Sigmoid colon (tissue), 7 donors: ENCODE results near the gene RALGAPB. TPM values are rescaled to one million over a fixed set of nuclear protein-coding genes. Genes with fewer than 3 reads are reported as not detected.

Experiments used
- DNase-seq: peaks from one replicate; pipeline ENCODE4 v3.0.0-alpha.2; 2019
- H3K27ac ChIP-seq, 4 donors: fragments of 200-600 bp; sonication (generic); one replicate each; pipeline ENCODE4 v1.5.1; 2016 to 2019; ENCODE audit warnings: mild to moderate bottlenecking in 1 of 4
- H3K27me3 ChIP-seq, 3 donors: fragments of 200-600 bp; sonication (generic); one replicate each; pipeline ENCODE4 v1.5.1; 2019; ENCODE audit warnings: mild to moderate bottlenecking in 1 of 3
- H3K36me3 ChIP-seq, 4 donors: fragments of 200-600 bp; sonication (generic); one replicate each; pipeline ENCODE4 v1.5.1; 2016 to 2019
- H3K4me1 ChIP-seq, 4 donors: fragments of 200-600 bp; sonication (generic); one replicate each; pipeline ENCODE4 v1.5.1; 2017 to 2019
- H3K4me3 ChIP-seq, 4 donors: fragments of 200-600 bp; sonication (generic); one replicate each; pipeline ENCODE4 v1.5.1; 2017 to 2019; ENCODE audit warnings: mild to moderate bottlenecking in 2 of 4, moderate library complexity in 1 of 4
- H3K9me3 ChIP-seq, 4 donors: fragments of 200-600 bp in 3 of 4; sonication (generic) in 3 of 4; one replicate each; pipeline versions ENCODE4 v1.5.1 to v1.6.1; 2013 to 2019
- CTCF ChIP-seq, 4 experiments: fragments of 450-650 bp in 3 of 4; fragments of 200-600 bp in 1 of 4; IDR thresholded peaks; one replicate each; pipeline ENCODE4 v1.5.1; 2016 to 2019; ENCODE audit warnings: antibody characterized with exemption in 4 of 4, mild to moderate bottlenecking in 3 of 4, moderate library complexity in 2 of 4
- EP300 ChIP-seq, 4 donors: sonication (generic); formaldehyde crosslinking; IDR thresholded peaks; one replicate each; pipeline ENCODE4 v1.6.1; 2017; ENCODE audit warnings: antibody characterized with exemption in 4 of 4
- POLR2A ChIP-seq, 2 donors: fragments of 450-650 bp; IDR thresholded peaks; one replicate each; pipeline ENCODE4 v1.6.1; 2016; ENCODE audit warnings: antibody characterized with exemption in 2 of 2, mild to moderate bottlenecking in 2 of 2, moderate library complexity in 2 of 2
- POLR2AphosphoS5 ChIP-seq, 4 donors: sonication (generic); formaldehyde crosslinking; IDR thresholded peaks; one replicate each; pipeline ENCODE4 v1.6.1; 2017; ENCODE audit warnings: antibody characterized with exemption in 4 of 4
- WGBS, 2 donors: extraction: QIAGEN DNeasy Blood & Tissue Kit; methylation state at CpG; one replicate each; pipeline ENCODE4 v1.1.7; 2013; 5-methylcytosine and 5-hydroxymethylcytosine counted together
- intact Hi-C: fragments of 100-400 bp; cut with DNase I; formaldehyde crosslinking; loops from one replicate; pipeline ENCODE4 v1.15.1; 2023
- polyA plus RNA-seq, 3 donors: library from polyadenylated mRNA; stranded (reverse); fragments of 200-250 nt; gene quantifications; one replicate each; pipeline ENCODE4 v1.2.3, GENCODE V29; 2013
- total RNA-seq, 4 donors: library from RNA; depleted of rRNA; stranded (reverse); fragments of >200 nt; gene quantifications; one replicate each; pipeline ENCODE4 v1.1.0, GENCODE V29; 2016
- donor health status: healthy with polysubstance abuse.
- donor health status: Bipolar disorder and iron deficiency.
- donor health status: healthy.

The RALGAPB gene
- total and polyA plus RNA-seq, 7 donors = 7.2 to 37.9 (median 29.3) TPM

GRCh38 chr20:38558596-38559360, 86.1 kb downstream of the RALGAPB start:
- no peaks in the 10 kb centered on the region for H3K27me3 ChIP-seq
- H3K27ac ChIP-seq = no peak overlapping the region
- intact Hi-C loops = no loop called here
- no peaks in the 10 kb centered on the region for H3K9me3 ChIP-seq
- H3K4me3 ChIP-seq = no peak overlapping the region
- no peak for TF ChIP-seq CTCF (IDR thresholded peaks at IDR 0.05)
- TF ChIP-seq EP300 (IDR thresholded peaks at IDR 0.05) = no peak
- TF ChIP-seq POLR2AphosphoS5 (IDR thresholded peaks at IDR 0.05) = no peak
- no peak for TF ChIP-seq POLR2A (IDR thresholded peaks at IDR 0.05)
- H3K4me1 ChIP-seq = no peaks in the 10 kb centered on the region
- DNase-seq = no peak
- peaks cover 6 to 99% (median 28%) of the 10 kb centered on the region in 4 donors for H3K36me3 ChIP-seq
- WGBS, 2 donors = 96 to 98% methylated on average over 3 of the region's 3 CpGs

DNA sequence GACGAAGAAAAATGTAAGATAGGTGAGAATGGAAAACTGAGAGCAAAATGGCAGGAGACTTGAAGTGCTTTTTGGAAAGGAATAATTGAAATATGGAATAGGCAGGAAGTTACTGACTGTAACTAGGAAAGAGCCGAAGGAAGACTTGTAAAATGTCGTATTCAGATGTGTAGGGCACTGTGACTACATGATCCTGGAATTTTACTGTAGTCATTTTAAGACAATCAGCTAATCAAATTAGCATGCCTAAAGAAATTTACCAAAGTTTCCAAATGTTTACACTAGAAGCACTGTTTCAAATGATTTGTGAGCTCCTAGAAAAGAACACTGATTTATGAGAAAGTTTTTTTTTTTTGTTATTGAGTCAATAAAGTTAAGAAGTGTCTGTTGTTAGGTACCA, 87.1 kb downstream of the RALGAPB start:
- Histone ChIP-seq H3K27ac (no peak overlapping the region), H3K9me3 (no peaks in the 10 kb centered on the region), H3K4me1 (no peaks in the 10 kb centered on the region), H3K4me3 (no peak overlapping the region), H3K27me3 (no peaks in the 10 kb centered on the region), H3K36me3 (peaks cover 1 to 98% (median 23%) of the 10 kb centered on the region in 4 donors)
- 94 to 97% methylated on average over 3 of the region's 3 CpGs for WGBS, 2 donors
- DNase-seq = no peak
- no peak for TF ChIP-seq CTCF (IDR thresholded peaks at IDR 0.05)
- no peak for TF ChIP-seq POLR2AphosphoS5 (IDR thresholded peaks at IDR 0.05)
- no peak for TF ChIP-seq POLR2A (IDR thresholded peaks at IDR 0.05)
- no peak for TF ChIP-seq EP300 (IDR thresholded peaks at IDR 0.05)
- intact Hi-C loops = no loop called here

DNA sequence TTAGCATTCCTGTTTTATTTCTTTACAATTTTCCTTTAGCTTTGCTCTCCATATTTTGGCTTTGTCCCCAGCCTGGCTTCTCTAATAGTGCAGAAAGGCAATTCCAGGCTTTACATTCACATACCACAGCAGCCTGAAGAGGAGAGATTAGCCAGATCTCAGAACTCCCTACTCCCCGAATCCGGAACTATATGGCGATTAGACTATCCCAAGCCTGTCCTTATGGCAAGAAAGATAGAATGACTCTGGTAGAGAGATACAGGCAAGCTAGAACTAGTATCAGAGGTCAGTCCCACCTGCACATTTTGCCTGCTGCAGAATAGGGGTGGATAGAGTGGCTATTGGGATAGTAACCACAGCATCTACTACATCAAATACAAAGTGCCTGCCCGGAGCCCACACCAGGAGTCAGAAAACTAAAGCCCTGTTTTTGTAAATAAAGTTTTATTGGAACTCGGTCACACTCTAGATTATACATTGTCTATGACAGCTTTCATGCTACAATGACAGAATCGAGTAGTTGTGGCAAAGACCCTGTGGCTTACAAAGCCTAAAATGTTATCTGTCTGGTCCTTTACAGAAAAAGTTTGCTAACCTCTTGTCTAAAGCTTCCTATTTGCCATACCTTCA, 91.3 kb downstream of the RALGAPB start:
- intact Hi-C loops = no loop called here
- Histone ChIP-seq H3K27me3 (no peaks in the 10 kb centered on the region), H3K9me3 (no peaks in the 10 kb centered on the region), H3K27ac (no peak overlapping the region), H3K4me3 (no peak overlapping the region), H3K4me1 (no peaks in the 10 kb centered on the region), H3K36me3 (peaks cover 5 to 92% (median 19%) of the 10 kb centered on the region in 4 donors)
- TF ChIP-seq CTCF (IDR thresholded peaks at IDR 0.05) (no peak), POLR2A (IDR thresholded peaks at IDR 0.05) (no peak), POLR2AphosphoS5 (IDR thresholded peaks at IDR 0.05) (no peak), EP300 (IDR thresholded peaks at IDR 0.05) (no peak)
- no peak for DNase-seq
- 96 to 97% methylated on average over 6 of the region's 6 CpGs for WGBS, 2 donors

- DNase-seq = no peak
- Histone ChIP-seq H3K4me1 (no peaks in the 10 kb centered on the region), H3K36me3 (peaks cover 5 to 92% (median 12%) of the 10 kb centered on the region in 4 donors), H3K9me3 (no peaks in the 10 kb centered on the region), H3K27ac (no peak overlapping the region), H3K4me3 (no peak overlapping the region), H3K27me3 (no peaks in the 10 kb centered on the region)
- no peak for TF ChIP-seq POLR2A (IDR thresholded peaks at IDR 0.05)
- no peak for TF ChIP-seq POLR2AphosphoS5 (IDR thresholded peaks at IDR 0.05)
- no peak for TF ChIP-seq EP300 (IDR thresholded peaks at IDR 0.05)
- intact Hi-C loops = no loop called here
- 97 to 100% methylated on average over 1 of the region's 1 CpG for WGBS, 2 donors
Observed at GRCh38 chr20:38564680-38565079, 92.0 kb downstream of the RALGAPB start.

DNA sequence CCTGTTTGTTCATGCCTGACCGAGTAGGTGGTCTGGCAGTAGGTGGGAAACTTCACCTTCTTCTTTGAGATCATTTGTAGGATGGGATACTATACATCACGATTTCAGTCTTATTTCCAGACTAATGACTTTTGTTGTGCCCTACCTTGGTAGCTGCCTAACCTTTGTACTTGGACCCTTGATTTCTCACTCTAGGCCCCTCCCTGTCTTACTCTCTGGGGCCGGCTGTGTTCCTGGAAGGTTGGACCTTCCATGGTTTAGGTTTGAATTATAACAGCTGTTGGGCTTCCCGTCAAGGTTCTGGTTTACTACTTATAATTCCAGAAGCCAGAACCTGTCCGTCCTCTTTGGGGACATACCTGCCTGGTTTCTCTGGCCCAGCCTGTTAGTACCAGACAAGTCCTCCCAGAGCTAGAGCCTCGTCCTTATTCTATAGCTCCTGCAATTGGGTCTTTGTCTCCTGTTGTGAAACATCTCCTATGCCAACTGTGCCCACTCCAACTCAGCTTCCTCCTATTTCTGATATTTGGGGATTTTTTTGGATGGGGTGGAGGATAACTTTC, 93.5 kb downstream of the RALGAPB start:
- 88% methylated on average over 6 of the region's 6 CpGs for WGBS, 2 donors
- H3K36me3 ChIP-seq = peaks cover 9 to 92% (median 14%) of the 10 kb centered on the region in 4 donors
- no peaks in the 10 kb centered on the region for H3K9me3 ChIP-seq

More for the DNA sequence above, 93.5 kb downstream of the RALGAPB start:
- Histone ChIP-seq H3K27me3 (no peaks in the 10 kb centered on the region), H3K4me1 (no peaks in the 10 kb centered on the region), H3K27ac (no peak overlapping the region), H3K4me3 (no peak overlapping the region)
- intact Hi-C loops = no loop called here
- TF ChIP-seq CTCF (IDR thresholded peaks at IDR 0.05) = no peak
- TF ChIP-seq EP300 (IDR thresholded peaks at IDR 0.05) = no peak
- TF ChIP-seq POLR2AphosphoS5 (IDR thresholded peaks at IDR 0.05) = no peak
- TF ChIP-seq POLR2A (IDR thresholded peaks at IDR 0.05) = no peak
- DNase-seq = no peak
